C4-2B (cell line): ENCODE results near the gene TST.

Experiments used
- CTCF ChIP-seq: fragments of 450-650 bp; conservative IDR thresholded peaks from 2 replicates; pipeline ENCODE4 v1.5.1; 2017; ENCODE audit warnings: mild to moderate bottlenecking
- ZFX ChIP-seq: fragments of 450-650 bp; IDR thresholded peaks from 2 replicates; pipeline ENCODE4 v1.6.1; 2017

GRCh38 chr22:37067428-37067827 lies 48.2 kb upstream of the TST start:
- TF ChIP-seq CTCF (no peak), ZFX (no peak)
